ENCODE results near the gene FAM193B.

GRCh38 chr5:177520916-177521513 is 33.3 kb downstream of the FAM193B start:
- TF ChIP-seq ZNF274 (IDR thresholded peaks at IDR 0.05; ENCODE audit: low read depth, low read length) = no peak
- TF ChIP-seq YY1 (IDR thresholded peaks at IDR 0.05; ENCODE audit: insufficient read depth, insufficient read length) = no peak

Data from NT2/D1 (cell line).